Panc1 (cell line): Measurements from ENCODE around the gene GIT1. TPM values are rescaled to one million over a fixed set of nuclear protein-coding genes. Genes with fewer than 3 reads are reported as not detected.

ENCODE experiments used
- ATAC-seq: fragments of 200-7000 bp; cut with Tn5 transposase; 2 replicates; pipeline ENCODE4 v1.9.1; 2020; ENCODE audit warnings: mild to moderate bottlenecking, moderate library complexity
- BruUV-seq: library from RNA; stranded (reverse); fragments of 400-500 nt; replicated peaks from 2 replicates; lab custom pipeline; 2021; lab: Mats Ljungman, UMichigan
- CTCF ChIA-PET: fragments of 300-600 bp; sonication (Branson Sonifier 250); formaldehyde crosslinking; loops from one replicate; lab custom pipeline; 2022; ENCODE audit warnings: antibody characterized with exemption; lab: Charles Lee
- POLR2A ChIA-PET: fragments of 300-600 bp; sonication (Branson Sonifier 250); formaldehyde crosslinking; loops from one replicate; lab custom pipeline; 2022; ENCODE audit warnings: antibody characterized with exemption; lab: Charles Lee
- DNase-seq: peaks from one replicate; pipeline ENCODE4 v3.0.0-alpha.2; 2010; ENCODE audit warnings: low read depth, low spot score
- H3K27ac ChIP-seq: 2 replicates; pipeline ENCODE4 v1.5.1; 2011; ENCODE audit warnings: mild to moderate bottlenecking, low read length, inconsistent platforms
- H3K27me3 ChIP-seq: fragments of 200-500 bp; sonication (Bioruptor generic); 2 replicates; pipeline ENCODE4 v1.6.0; 2014; ENCODE audit warnings: low read length, inconsistent platforms; ENCODE audit not compliant: control insufficient read depth, insufficient read depth
- H3K36me3 ChIP-seq: fragments of 200-500 bp; sonication (Bioruptor generic); 2 replicates; pipeline ENCODE4 v1.5.1; 2014; ENCODE audit warnings: inconsistent platforms, mild to moderate bottlenecking, low read length, moderate library complexity; ENCODE audit not compliant: control insufficient read depth, insufficient read depth
- H3K4me1 ChIP-seq: 2 replicates; pipeline ENCODE4 v1.5.1; 2011; ENCODE audit warnings: inconsistent platforms, mild to moderate bottlenecking, low read length, moderate library complexity; ENCODE audit not compliant: control insufficient read depth, insufficient read depth
- H3K4me3 ChIP-seq, 2 experiments: 2 replicates each; pipeline ENCODE4 v1.5.1; 2011 to 2012; ENCODE audit warnings: low read depth in 2 of 2, low read length in 2 of 2, mild to moderate bottlenecking in 2 of 2, inconsistent platforms in 1 of 2, moderate library complexity in 1 of 2
- H3K9me3 ChIP-seq: fragments of 200-500 bp; sonication (Bioruptor generic); 2 replicates; pipeline ENCODE4 v1.5.1; 2014; ENCODE audit warnings: low read depth, mild to moderate bottlenecking, inconsistent platforms, low read length, moderate library complexity; ENCODE audit not compliant: control insufficient read depth, insufficient read depth
- POLR2AphosphoS5 ChIP-seq: IDR thresholded peaks from 2 replicates; pipeline ENCODE4 v1.6.1; 2012; ENCODE audit warnings: mild to moderate bottlenecking, low read depth, low read length, moderate library complexity
- SIN3A ChIP-seq: IDR thresholded peaks from 2 replicates; pipeline ENCODE4 v1.6.1; 2012; ENCODE audit warnings: low read depth, mild to moderate bottlenecking, low read length, moderate library complexity, borderline replicate concordance; ENCODE audit not compliant: insufficient read depth
- TCF7L2 ChIP-seq: IDR thresholded peaks from 2 replicates; pipeline ENCODE4 v1.6.1; 2011; ENCODE audit warnings: mild to moderate bottlenecking, low read depth, low read length, inconsistent platforms
- in situ Hi-C: cut with HindIII; loops from 2 replicates; pipeline ENCODE4 v1.10.0; 2016; ENCODE audit warnings: low sequenced_read_pairs, low pct_unique_long_range_greater_than_20kb
- intact Hi-C: fragments of 100-400 bp; cut with micrococcal nuclease; formaldehyde crosslinking; loops from one replicate; pipeline ENCODE4 v1.10.0; 2022; ENCODE audit not compliant: unreplicated experiment
- total RNA-seq: library from RNA; stranded (reverse); gene quantifications from one replicate; pipeline ENCODE4 v1.2.1, GENCODE V29; 2021; ENCODE audit not compliant: unreplicated experiment
- TF ChIP-seq, protein P1 (sequence below), 2 experiments: IDR thresholded peaks; 2 replicates each; pipeline ENCODE4 v1.6.1; 2011 to 2012; ENCODE audit warnings: low read depth in 2 of 2, control low read depth in 1 of 2, low read length in 1 of 2, mild to moderate bottlenecking in 1 of 2, moderate library complexity in 1 of 2; ENCODE audit not compliant: insufficient read depth in 1 of 2
- TF ChIP-seq, protein P2 (sequence below): fragments of 450-650 bp; IDR thresholded peaks from 2 replicates; pipeline ENCODE4 v1.5.1; 2017; ENCODE audit warnings: mild to moderate bottlenecking

GIT1 gene
- total RNA-seq, 1 experiment from 2014 or later, result 94.6 TPM

DNA sequence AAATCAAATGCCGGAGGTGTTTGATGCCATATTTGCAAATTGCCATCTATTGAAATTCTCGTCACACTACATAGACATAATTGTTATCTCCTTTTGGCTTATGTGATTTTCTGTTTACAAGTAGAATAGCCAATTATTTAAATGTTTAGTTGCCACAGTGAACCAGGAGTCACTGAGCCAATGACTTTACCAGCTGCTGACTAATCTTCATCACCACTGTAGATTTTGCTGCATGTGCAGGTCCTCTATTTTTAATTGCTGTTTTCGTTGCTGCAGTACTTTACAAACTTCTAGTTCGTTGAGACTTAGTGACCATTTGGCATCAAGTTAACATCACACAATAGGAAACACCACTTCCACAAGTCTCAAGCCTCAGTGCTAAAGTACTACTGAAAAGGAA, 45.4 kb downstream of the GIT1 start:
- TF ChIP-seq SIN3A (no peak), TCF7L2 (no peak), POLR2AphosphoS5 (no peak)
- TF ChIP-seq, protein P1, sequence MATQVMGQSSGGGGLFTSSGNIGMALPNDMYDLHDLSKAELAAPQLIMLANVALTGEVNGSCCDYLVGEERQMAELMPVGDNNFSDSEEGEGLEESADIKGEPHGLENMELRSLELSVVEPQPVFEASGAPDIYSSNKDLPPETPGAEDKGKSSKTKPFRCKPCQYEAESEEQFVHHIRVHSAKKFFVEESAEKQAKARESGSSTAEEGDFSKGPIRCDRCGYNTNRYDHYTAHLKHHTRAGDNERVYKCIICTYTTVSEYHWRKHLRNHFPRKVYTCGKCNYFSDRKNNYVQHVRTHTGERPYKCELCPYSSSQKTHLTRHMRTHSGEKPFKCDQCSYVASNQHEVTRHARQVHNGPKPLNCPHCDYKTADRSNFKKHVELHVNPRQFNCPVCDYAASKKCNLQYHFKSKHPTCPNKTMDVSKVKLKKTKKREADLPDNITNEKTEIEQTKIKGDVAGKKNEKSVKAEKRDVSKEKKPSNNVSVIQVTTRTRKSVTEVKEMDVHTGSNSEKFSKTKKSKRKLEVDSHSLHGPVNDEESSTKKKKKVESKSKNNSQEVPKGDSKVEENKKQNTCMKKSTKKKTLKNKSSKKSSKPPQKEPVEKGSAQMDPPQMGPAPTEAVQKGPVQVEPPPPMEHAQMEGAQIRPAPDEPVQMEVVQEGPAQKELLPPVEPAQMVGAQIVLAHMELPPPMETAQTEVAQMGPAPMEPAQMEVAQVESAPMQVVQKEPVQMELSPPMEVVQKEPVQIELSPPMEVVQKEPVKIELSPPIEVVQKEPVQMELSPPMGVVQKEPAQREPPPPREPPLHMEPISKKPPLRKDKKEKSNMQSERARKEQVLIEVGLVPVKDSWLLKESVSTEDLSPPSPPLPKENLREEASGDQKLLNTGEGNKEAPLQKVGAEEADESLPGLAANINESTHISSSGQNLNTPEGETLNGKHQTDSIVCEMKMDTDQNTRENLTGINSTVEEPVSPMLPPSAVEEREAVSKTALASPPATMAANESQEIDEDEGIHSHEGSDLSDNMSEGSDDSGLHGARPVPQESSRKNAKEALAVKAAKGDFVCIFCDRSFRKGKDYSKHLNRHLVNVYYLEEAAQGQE (IDR thresholded peaks at IDR 0.05; ENCODE audit: insufficient read depth in 1 of 2, low read depth in 2 of 2, low read length in 1 of 2), result no peak
- TF ChIP-seq, protein P2, sequence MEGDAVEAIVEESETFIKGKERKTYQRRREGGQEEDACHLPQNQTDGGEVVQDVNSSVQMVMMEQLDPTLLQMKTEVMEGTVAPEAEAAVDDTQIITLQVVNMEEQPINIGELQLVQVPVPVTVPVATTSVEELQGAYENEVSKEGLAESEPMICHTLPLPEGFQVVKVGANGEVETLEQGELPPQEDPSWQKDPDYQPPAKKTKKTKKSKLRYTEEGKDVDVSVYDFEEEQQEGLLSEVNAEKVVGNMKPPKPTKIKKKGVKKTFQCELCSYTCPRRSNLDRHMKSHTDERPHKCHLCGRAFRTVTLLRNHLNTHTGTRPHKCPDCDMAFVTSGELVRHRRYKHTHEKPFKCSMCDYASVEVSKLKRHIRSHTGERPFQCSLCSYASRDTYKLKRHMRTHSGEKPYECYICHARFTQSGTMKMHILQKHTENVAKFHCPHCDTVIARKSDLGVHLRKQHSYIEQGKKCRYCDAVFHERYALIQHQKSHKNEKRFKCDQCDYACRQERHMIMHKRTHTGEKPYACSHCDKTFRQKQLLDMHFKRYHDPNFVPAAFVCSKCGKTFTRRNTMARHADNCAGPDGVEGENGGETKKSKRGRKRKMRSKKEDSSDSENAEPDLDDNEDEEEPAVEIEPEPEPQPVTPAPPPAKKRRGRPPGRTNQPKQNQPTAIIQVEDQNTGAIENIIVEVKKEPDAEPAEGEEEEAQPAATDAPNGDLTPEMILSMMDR, result no peak
- ChIA-PET CTCF (no interaction called here), POLR2A (no interaction called here)
- no peaks in the 10 kb centered on the region for H3K27me3 ChIP-seq
- no peaks in the 10 kb centered on the region; the same call in 1 of the 2 replicates for H3K4me1 ChIP-seq
- DNase-seq (no peak), ATAC-seq (no peak)
- in situ Hi-C loops, result no loop called here
- no peaks in the 10 kb centered on the region for H3K9me3 ChIP-seq
- peaks cover 30% of the 10 kb centered on the region for H3K36me3 ChIP-seq
- no peak overlapping the region for H3K27ac ChIP-seq
- intact Hi-C loops, result no loop called here
- no TSS peak for BruUV-seq
- no peak overlapping the region for H3K4me3 ChIP-seq

DNA sequence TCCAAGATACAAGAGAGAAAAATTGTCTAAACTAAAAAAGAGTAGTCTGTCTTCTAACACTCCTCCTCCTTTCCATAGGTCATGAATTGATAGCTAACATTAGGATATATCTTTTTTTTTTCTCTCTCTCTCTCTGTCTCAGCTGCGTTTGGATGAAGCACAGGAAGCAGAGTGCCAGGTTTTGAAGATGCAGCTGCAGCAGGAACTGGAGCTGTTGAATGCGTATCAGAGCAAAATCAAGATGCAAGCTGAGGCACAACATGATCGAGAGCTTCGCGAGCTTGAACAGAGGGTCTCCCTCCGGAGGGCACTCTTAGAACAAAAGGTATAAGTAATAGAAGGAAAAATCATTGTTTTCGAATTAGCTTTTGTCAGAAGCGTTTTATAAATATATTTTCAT, 55.5 kb downstream of the GIT1 start:
- no peak for TF ChIP-seq POLR2AphosphoS5
- TF ChIP-seq SIN3A, result no peak
- TF ChIP-seq, protein P1 (IDR thresholded peaks at IDR 0.05; ENCODE audit: insufficient read depth in 1 of 2, low read depth in 2 of 2, low read length in 1 of 2), result no peak
- TF ChIP-seq TCF7L2, result no peak
- TF ChIP-seq, protein P2, result no peak
- no peak overlapping the region for H3K4me3 ChIP-seq
- no peaks in the 10 kb centered on the region for H3K9me3 ChIP-seq
- peaks cover 16% of the 10 kb centered on the region for H3K36me3 ChIP-seq
- POLR2A ChIA-PET, result no interaction called here
- ATAC-seq (no peak), DNase-seq (no peak)
- H3K27me3 ChIP-seq, result no peaks in the 10 kb centered on the region
- intact Hi-C loops, result no loop called here
- in situ Hi-C loops, result no loop called here
- H3K4me1 ChIP-seq, result no peaks in the 10 kb centered on the region
- CTCF ChIA-PET, result interaction anchor here (0.5 to 0.6 kb wide), 2 partner anchors 150 to 253 kb away, joined by 3 to 4 read pairs; no protein-coding TSS in a partner anchor
- H3K27ac ChIP-seq, result no peak overlapping the region
- no TSS peak for BruUV-seq
